COLO829 (cell line): ENCODE data around the gene HAAO.
A peak's percentile ranks its signal among the peaks of the same experiment; 100 is the strongest.

Experiments
- DNase-seq: peaks from one replicate; pipeline ENCODE4 v3.0.0; 2012; ENCODE audit warnings: low spot score

The HAAO gene

GRCh38 chr2:42793334-42794270 is 1.2 kb upstream of the HAAO start:
- DNase-seq = no peak

GRCh38 chr2:42792087-42792582 is 248 bp downstream of the HAAO start:
- DNase-seq = no peak

- no peak for DNase-seq
Measured at GRCh38 chr2:42791606-42792005, 777 bp downstream of the HAAO start.

GRCh38 chr2:42789751-42790150 is 2.6 kb downstream of the HAAO start:
- no peak for DNase-seq

- DNase-seq = no peak
Measured at GRCh38 chr2:42788882-42789281, 3.5 kb downstream of the HAAO start.

- no peak for DNase-seq
Measured at GRCh38 chr2:42788478-42788793, 3.9 kb downstream of the HAAO start.

GRCh38 chr2:42787788-42788477 is 4.5 kb downstream of the HAAO start:
- no peak for DNase-seq

- no peak for DNase-seq
Measured at GRCh38 chr2:42787424-42787787, 5.0 kb downstream of the HAAO start.

GRCh38 chr2:42786561-42787345 is 5.6 kb downstream of the HAAO start:
- no peak for DNase-seq

- no peak for DNase-seq
Measured at GRCh38 chr2:42784204-42784880, 8.0 kb downstream of the HAAO start.

GRCh38 chr2:42783511-42783910 is 8.9 kb downstream of the HAAO start:
- DNase-seq = no peak

- DNase-seq = no peak
Measured at GRCh38 chr2:42781181-42781580, 11.2 kb downstream of the HAAO start.

GRCh38 chr2:42777883-42778805 is 14.2 kb downstream of the HAAO start:
- no peak for DNase-seq

- DNase-seq = no peak
Measured at GRCh38 chr2:42775810-42776209, 16.6 kb downstream of the HAAO start.

GRCh38 chr2:42775186-42775585 is 17.2 kb downstream of the HAAO start:
- no peak for DNase-seq

GRCh38 chr2:42771546-42772153 is 20.7 kb downstream of the HAAO start:
- no peak for DNase-seq

- peak; percentile 45 for DNase-seq
Measured at GRCh38 chr2:42770288-42771131, 21.9 kb downstream of the HAAO start.

GRCh38 chr2:42769583-42770287 is 22.6 kb downstream of the HAAO start:
- DNase-seq = no peak

GRCh38 chr2:42768706-42769256 is 23.6 kb downstream of the HAAO start:
- DNase-seq = no peak
